ENCODE results near the gene HOXA9. TPM values are rescaled to one million over a fixed set of nuclear protein-coding genes. Genes with fewer than 3 reads are reported as not detected.

The HOXA9 gene
- total and polyA plus RNA-seq, 4 donors = 1.5 to 20.4 (median 6.2) TPM

DNA sequence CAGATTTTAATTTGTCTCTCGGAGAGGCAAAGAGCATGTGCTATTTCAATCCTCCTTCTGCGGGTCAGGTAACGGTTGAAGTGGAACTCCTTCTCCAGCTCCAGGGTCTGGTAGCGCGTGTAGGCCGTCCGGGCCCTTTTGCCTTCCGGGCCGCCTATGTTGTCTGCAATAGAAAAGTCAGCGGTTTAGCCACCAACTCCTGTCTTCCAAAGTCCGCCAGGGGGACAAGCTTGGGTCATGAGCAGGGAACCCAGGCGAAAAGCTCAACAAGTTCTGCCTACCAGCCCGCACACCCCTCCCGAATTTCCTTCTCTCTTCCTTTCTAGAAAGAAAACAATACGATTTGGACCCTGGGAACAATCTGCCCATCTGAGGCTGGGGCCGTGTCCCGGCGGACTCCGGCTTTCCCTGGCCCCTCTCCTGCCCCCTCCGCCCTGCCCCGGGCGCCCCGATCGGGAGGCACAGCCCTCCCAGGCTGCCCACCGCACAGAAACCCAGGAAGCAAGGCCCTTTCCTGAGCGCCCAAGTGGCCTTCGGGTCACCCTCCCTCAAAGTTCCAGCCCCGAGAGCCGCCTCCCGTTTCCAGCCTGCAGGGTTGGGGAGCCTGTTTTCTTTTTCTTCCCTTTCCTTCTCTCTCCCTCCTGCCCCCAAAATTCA, 23.3 kb downstream of the HOXA9 start:
- DNase-seq (ENCODE audit: low read depth in 4 of 6, low spot score in 6 of 6) = peak in 1 of 6 donors; percentile 38
- peaks cover 2% of the 10 kb centered on the region for H3K27me3 ChIP-seq (ENCODE audit: control insufficient read depth, insufficient read depth, low read length)
- H3K27ac ChIP-seq (ENCODE audit: low read depth, low read length) = peak overlapping the region; percentile 99
- no peaks in the 10 kb centered on the region for H3K9me3 ChIP-seq (ENCODE audit: control insufficient read depth, insufficient read depth, low read length)
- H3K4me3 ChIP-seq (ENCODE audit: low read depth, low read length) = peak overlapping the region; percentile 91
- peaks cover 52% of the 10 kb centered on the region for H3K36me3 ChIP-seq (ENCODE audit: control insufficient read depth, insufficient read depth, low read length)
- H3K4me1 ChIP-seq (ENCODE audit: control insufficient read depth, insufficient read depth, low read length) = peaks cover 67% of the 10 kb centered on the region
- WGBS (ENCODE audit: insufficient coverage) = 16% methylated on average over 30 of the region's 30 CpGs

DNA sequence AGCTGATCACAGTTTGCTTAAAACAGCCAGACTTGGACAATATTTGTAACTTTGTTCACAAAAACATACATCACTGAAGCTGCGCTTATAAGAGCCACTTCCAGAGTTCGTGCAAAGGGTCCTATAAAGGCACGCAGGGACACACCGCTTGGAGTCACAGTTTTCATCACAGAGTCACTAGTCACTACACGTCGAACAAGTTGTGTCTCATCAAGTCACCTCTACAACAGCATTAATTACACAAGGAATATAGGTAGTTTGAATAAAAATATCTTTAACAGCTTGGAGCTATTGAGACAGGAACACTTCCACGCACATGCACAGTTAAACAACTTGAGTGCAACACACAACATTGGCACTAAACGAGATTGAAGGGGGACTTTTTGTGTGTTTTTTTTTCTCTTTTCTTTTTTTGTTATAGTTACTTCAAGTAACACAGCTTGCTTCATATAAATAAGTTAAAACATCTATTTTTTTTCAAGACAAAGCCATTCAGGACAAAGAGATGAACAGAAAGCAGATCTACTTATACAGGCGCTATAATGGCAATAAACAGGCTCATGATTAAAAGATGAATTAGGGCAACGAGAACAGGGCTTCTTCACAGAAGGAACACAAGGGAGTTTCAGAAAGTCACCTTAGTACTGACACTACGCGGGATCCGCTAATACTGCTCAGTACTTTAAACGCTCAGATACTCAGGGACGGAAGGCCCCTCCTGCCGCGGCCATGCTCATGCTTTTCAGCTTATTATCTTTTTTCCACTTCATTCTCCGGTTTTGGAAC, 24.0 kb downstream of the HOXA9 start:
- peak overlapping the region; percentile 99 for H3K27ac ChIP-seq (ENCODE audit: low read depth, low read length)
- H3K4me3 ChIP-seq (ENCODE audit: low read depth, low read length) = peak overlapping the region; percentile 91
- peaks cover 4% of the 10 kb centered on the region for H3K27me3 ChIP-seq (ENCODE audit: control insufficient read depth, insufficient read depth, low read length)

DNA sequence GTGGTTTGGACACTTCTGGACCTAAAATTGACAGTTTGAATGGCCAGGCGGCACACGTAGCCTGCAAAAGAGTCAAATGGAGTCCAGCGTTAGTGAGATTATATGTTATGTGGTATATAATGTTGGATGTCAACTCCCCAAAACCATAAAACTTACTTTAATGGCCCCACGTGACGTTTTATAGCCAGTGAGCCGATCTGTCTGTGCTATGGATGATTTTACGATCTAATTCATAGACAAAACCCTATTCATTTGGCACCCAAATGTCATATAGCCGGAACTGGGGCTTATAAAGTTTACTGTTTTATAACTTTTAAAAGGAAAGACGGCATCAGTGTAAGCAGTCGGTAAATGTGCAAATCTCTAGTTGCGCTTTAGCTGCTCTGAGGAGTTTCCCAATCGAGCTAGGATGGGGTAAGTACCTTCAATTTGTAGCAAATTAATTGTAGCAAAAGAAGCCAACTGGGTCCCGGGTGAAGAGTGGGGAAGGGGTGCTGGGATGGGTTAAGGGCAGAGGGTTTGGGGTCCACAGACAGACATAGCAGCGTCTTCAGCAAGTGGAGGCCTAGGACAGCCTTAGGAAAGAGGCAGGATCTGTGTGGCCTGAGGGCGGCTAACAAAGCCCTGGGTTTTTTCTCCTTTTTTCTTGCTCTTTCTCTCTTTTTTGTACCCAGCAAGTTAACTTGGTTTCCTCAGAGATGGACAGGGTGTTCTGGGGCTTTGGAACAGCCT, 25.0 kb downstream of the HOXA9 start:
- H3K4me1 ChIP-seq (ENCODE audit: control insufficient read depth, insufficient read depth, low read length) = peaks cover 66% of the 10 kb centered on the region
- H3K4me3 ChIP-seq (ENCODE audit: low read depth, low read length) = peak overlapping the region; percentile 91
- H3K27me3 ChIP-seq (ENCODE audit: control insufficient read depth, insufficient read depth, low read length) = peaks cover 4% of the 10 kb centered on the region
- peak overlapping the region; percentile 99 for H3K27ac ChIP-seq (ENCODE audit: low read depth, low read length)
- DNase-seq (ENCODE audit: low read depth in 4 of 6, low spot score in 6 of 6) = peak in 2 of 6 donors; percentile 52 to 86
- peaks cover 41% of the 10 kb centered on the region for H3K36me3 ChIP-seq (ENCODE audit: control insufficient read depth, insufficient read depth, low read length)
- no peaks in the 10 kb centered on the region for H3K9me3 ChIP-seq (ENCODE audit: control insufficient read depth, insufficient read depth, low read length)
- WGBS (ENCODE audit: insufficient coverage) = 37% methylated on average over 6 of the region's 15 CpGs

More for the DNA sequence above, 24.0 kb downstream of the HOXA9 start:
- peak in 1 of 6 donors; percentile 56 for DNase-seq (ENCODE audit: low read depth in 4 of 6, low spot score in 6 of 6)
- 27% methylated on average over 13 of the region's 18 CpGs for WGBS (ENCODE audit: insufficient coverage)
- Histone ChIP-seq H3K9me3 (ENCODE audit: control insufficient read depth, insufficient read depth, low read length) (no peaks in the 10 kb centered on the region), H3K36me3 (ENCODE audit: control insufficient read depth, insufficient read depth, low read length) (peaks cover 47% of the 10 kb centered on the region), H3K4me1 (ENCODE audit: control insufficient read depth, insufficient read depth, low read length) (peaks cover 68% of the 10 kb centered on the region)

- peak overlapping the region; percentile 99 for H3K27ac ChIP-seq (ENCODE audit: low read depth, low read length)
- H3K4me1 ChIP-seq (ENCODE audit: control insufficient read depth, insufficient read depth, low read length) = peaks cover 59% of the 10 kb centered on the region
- peaks cover 4% of the 10 kb centered on the region for H3K27me3 ChIP-seq (ENCODE audit: control insufficient read depth, insufficient read depth, low read length)
Measured at GRCh38 chr7:27139334-27140125, 25.8 kb downstream of the HOXA9 start.

DNA sequence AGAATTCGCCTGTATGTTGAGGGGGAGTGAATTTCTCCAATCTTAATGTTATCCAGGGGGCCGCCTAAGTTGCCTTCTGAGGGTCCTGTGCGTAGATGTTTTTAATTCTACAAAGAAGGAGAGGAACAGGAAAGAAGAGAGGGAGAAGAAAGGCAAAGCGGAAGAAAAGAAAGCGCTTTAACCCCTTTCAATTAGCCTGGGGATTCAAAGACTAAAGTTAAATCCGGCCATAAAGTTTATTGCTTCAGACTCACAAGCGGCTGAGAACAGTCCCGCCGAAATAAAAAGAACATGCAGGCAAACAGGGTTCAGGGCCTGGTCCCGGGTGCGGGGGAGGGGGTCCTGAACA, 26.4 kb downstream of the HOXA9 start:
- Histone ChIP-seq H3K4me1 (ENCODE audit: control insufficient read depth, insufficient read depth, low read length) (peaks cover 54% of the 10 kb centered on the region), H3K36me3 (ENCODE audit: control insufficient read depth, insufficient read depth, low read length) (peaks cover 29% of the 10 kb centered on the region), H3K27me3 (ENCODE audit: control insufficient read depth, insufficient read depth, low read length) (peaks cover 4% of the 10 kb centered on the region), H3K9me3 (ENCODE audit: control insufficient read depth, insufficient read depth, low read length) (no peaks in the 10 kb centered on the region), H3K4me3 (ENCODE audit: low read depth, low read length) (peak overlapping the region; percentile 91), H3K27ac (ENCODE audit: low read depth, low read length) (peak overlapping the region; percentile 99)
- 37% methylated on average over 8 of the region's 11 CpGs for WGBS (ENCODE audit: insufficient coverage)
- peak in 1 of 6 donors; percentile 40 for DNase-seq (ENCODE audit: low read depth in 4 of 6, low spot score in 6 of 6)

More at GRCh38 chr7:27139334-27140125, 25.8 kb downstream of the HOXA9 start:
- H3K4me3 ChIP-seq (ENCODE audit: low read depth, low read length) = peak overlapping the region; percentile 91
- no peaks in the 10 kb centered on the region for H3K9me3 ChIP-seq (ENCODE audit: control insufficient read depth, insufficient read depth, low read length)
- 19% methylated on average over 47 of the region's 53 CpGs for WGBS (ENCODE audit: insufficient coverage)
- DNase-seq (ENCODE audit: low read depth in 4 of 6, low spot score in 6 of 6) = peak in 1 of 6 donors; percentile 54
- H3K36me3 ChIP-seq (ENCODE audit: control insufficient read depth, insufficient read depth, low read length) = peaks cover 33% of the 10 kb centered on the region

- Histone ChIP-seq H3K4me1 (ENCODE audit: control insufficient read depth, insufficient read depth, low read length) (peaks cover 55% of the 10 kb centered on the region), H3K27me3 (ENCODE audit: control insufficient read depth, insufficient read depth, low read length) (peaks cover 4% of the 10 kb centered on the region), H3K4me3 (ENCODE audit: low read depth, low read length) (peak overlapping the region; percentile 91), H3K27ac (ENCODE audit: low read depth, low read length) (peak overlapping the region; percentile 99), H3K36me3 (ENCODE audit: control insufficient read depth, insufficient read depth, low read length) (peaks cover 26% of the 10 kb centered on the region), H3K9me3 (ENCODE audit: control insufficient read depth, insufficient read depth, low read length) (no peaks in the 10 kb centered on the region)
- WGBS (ENCODE audit: insufficient coverage) = no CpG with 5 or more reads among the region's 1 CpG
- peak in 1 of 6 donors; percentile 35 for DNase-seq (ENCODE audit: low read depth in 4 of 6, low spot score in 6 of 6)
Measured at GRCh38 chr7:27138472-27138871, 26.9 kb downstream of the HOXA9 start.

DNA sequence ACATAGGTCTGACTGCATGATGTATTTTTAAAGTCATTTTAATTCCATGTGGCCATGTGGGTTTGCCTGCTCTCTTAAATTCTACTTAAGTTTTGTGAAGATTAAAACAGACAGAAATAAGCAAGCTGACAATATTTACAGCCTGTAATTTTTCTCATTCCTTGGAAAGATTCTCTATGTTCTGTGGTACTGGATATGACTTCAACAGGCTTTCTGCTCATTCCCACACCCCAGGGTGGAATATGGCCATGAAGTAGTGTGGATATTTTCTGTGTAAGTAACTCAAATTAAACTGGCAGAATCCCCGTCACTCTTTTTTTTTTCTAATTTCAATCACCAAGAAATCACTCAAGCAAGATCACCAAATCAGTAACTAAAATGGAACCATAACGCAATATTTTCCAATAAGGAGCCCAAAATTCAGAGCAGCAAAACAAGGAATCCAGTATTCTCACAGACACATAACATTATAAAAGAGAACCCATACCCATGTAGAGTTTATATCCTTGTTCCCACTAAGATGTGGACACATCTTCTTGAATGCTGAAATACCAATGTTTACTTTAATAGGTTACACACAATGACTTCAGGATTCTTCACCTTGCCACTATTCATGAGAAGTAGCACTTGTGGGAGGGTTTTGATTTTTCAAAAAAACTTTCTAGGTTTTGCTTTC, 27.6 kb downstream of the HOXA9 start:
- Histone ChIP-seq H3K4me3 (ENCODE audit: low read depth, low read length) (peak overlapping the region; percentile 91), H3K9me3 (ENCODE audit: control insufficient read depth, insufficient read depth, low read length) (no peaks in the 10 kb centered on the region), H3K27me3 (ENCODE audit: control insufficient read depth, insufficient read depth, low read length) (peaks cover 4% of the 10 kb centered on the region), H3K36me3 (ENCODE audit: control insufficient read depth, insufficient read depth, low read length) (peaks cover 20% of the 10 kb centered on the region), H3K27ac (ENCODE audit: low read depth, low read length) (peak overlapping the region; percentile 99), H3K4me1 (ENCODE audit: control insufficient read depth, insufficient read depth, low read length) (peaks cover 55% of the 10 kb centered on the region)
- WGBS (ENCODE audit: insufficient coverage) = 67% methylated on average over 1 of the region's 2 CpGs
- peak in 1 of 6 donors; percentile 30 for DNase-seq (ENCODE audit: low read depth in 4 of 6, low spot score in 6 of 6)

- Histone ChIP-seq H3K27ac (ENCODE audit: low read depth, low read length) (peak overlapping the region; percentile 99), H3K4me3 (ENCODE audit: low read depth, low read length) (no peak overlapping the region), H3K9me3 (ENCODE audit: control insufficient read depth, insufficient read depth, low read length) (no peaks in the 10 kb centered on the region), H3K36me3 (ENCODE audit: control insufficient read depth, insufficient read depth, low read length) (peaks cover 6% of the 10 kb centered on the region), H3K27me3 (ENCODE audit: control insufficient read depth, insufficient read depth, low read length) (peaks cover 2% of the 10 kb centered on the region), H3K4me1 (ENCODE audit: control insufficient read depth, insufficient read depth, low read length) (peaks cover 42% of the 10 kb centered on the region)
- peak in 2 of 6 donors; percentile 83 to 87 for DNase-seq (ENCODE audit: low read depth in 4 of 6, low spot score in 6 of 6)
- WGBS (ENCODE audit: insufficient coverage) = 30% methylated on average over 2 of the region's 2 CpGs
Measured at GRCh38 chr7:27134392-27134791, 30.9 kb downstream of the HOXA9 start.

All from spinal cord (tissue), 10 donors.